Naive thymus-derived CD4-positive, alpha-beta T cell (primary cell): ENCODE data around the gene PDSS2. TPM values are rescaled to one million over a fixed set of nuclear protein-coding genes. Genes with fewer than 3 reads are reported as not detected.

Experiments
- ATAC-seq: fragments of 150-1000 bp; cut with Tn5 transposase; 2 replicates; pipeline ENCODE4 v1.10.0; 2021; ENCODE audit warnings: mild to moderate bottlenecking, moderate library complexity
- CTCF ChIA-PET: fragments of 350-600 bp; sonication (Branson Sonifier 250); formaldehyde crosslinking; loops from one replicate; lab custom pipeline; 2021; ENCODE audit warnings: antibody characterized with exemption; lab: Charles Lee
- POLR2A ChIA-PET: fragments of 350-600 bp; sonication (Branson Sonifier 250); formaldehyde crosslinking; loops from one replicate; lab custom pipeline; 2021; ENCODE audit warnings: antibody characterized with exemption, inconsistent platforms; lab: Charles Lee
- DNase-seq, 9 donors: peaks; one replicate each; pipeline versions ENCODE4 v3.0.0 to v3.0.0-alpha.2; 2020 to 2022; ENCODE audit warnings: mixed read lengths in 1 of 9
- H3K27ac ChIP-seq: one replicate; pipeline ENCODE4 v1.7.0; 2013; ENCODE audit warnings: mild to moderate bottlenecking, low read depth, low read length, moderate library complexity
- H3K27me3 ChIP-seq, 2 donors: one replicate each; pipeline ENCODE4 v1.7.0; 2013; ENCODE audit warnings: low read length in 2 of 2, mild to moderate bottlenecking in 2 of 2, moderate library complexity in 2 of 2; ENCODE audit not compliant: control insufficient read depth in 2 of 2, insufficient read depth in 2 of 2
- H3K36me3 ChIP-seq, 3 experiments: 1 replicate in 2 of 3; 2 replicates in 1 of 3; pipeline ENCODE4 v1.7.0; 2013; ENCODE audit warnings: low read length in 3 of 3, mild to moderate bottlenecking in 3 of 3, moderate library complexity in 1 of 3; ENCODE audit not compliant: insufficient read depth in 3 of 3, control insufficient read depth in 2 of 3
- H3K4me1 ChIP-seq, 2 donors: one replicate each; pipeline ENCODE4 v1.7.0; 2013; ENCODE audit warnings: low read length in 2 of 2, mild to moderate bottlenecking in 2 of 2, moderate library complexity in 1 of 2; ENCODE audit not compliant: control insufficient read depth in 2 of 2, insufficient read depth in 2 of 2
- H3K4me3 ChIP-seq: 2 replicates; pipeline ENCODE4 v1.7.0; 2013; ENCODE audit warnings: mild to moderate bottlenecking, low read length
- H3K9me3 ChIP-seq, 3 experiments: 1 replicate in 2 of 3; 2 replicates in 1 of 3; pipeline ENCODE4 v1.7.0; 2013; ENCODE audit warnings: low read length in 3 of 3; ENCODE audit not compliant: control insufficient read depth in 2 of 3
- H3K27ac Mint-ChIP-seq, 9 donors: one replicate each; pipeline ENCODE4 v1.8.0; 2020 to 2022; ENCODE audit warnings: mixed read lengths in 9 of 9, mild to moderate bottlenecking in 8 of 9, moderate library complexity in 5 of 9, inconsistent platforms in 2 of 9
- H3K27me3 Mint-ChIP-seq, 5 donors: one replicate each; pipeline ENCODE4 v1.8.0; 2021 to 2022; ENCODE audit warnings: mixed read lengths in 5 of 5, mild to moderate bottlenecking in 1 of 5
- H3K36me3 Mint-ChIP-seq, 5 donors: one replicate each; pipeline ENCODE4 v1.8.0; 2020 to 2022; ENCODE audit warnings: mixed read lengths in 5 of 5, mild to moderate bottlenecking in 3 of 5, inconsistent platforms in 1 of 5
- H3K4me1 Mint-ChIP-seq, 7 donors: one replicate each; pipeline ENCODE4 v1.8.0; 2020 to 2022; ENCODE audit warnings: mixed read lengths in 7 of 7, mild to moderate bottlenecking in 3 of 7, inconsistent platforms in 1 of 7
- H3K4me3 Mint-ChIP-seq, 10 donors: one replicate each; pipeline ENCODE4 v1.8.0; 2020 to 2022; ENCODE audit warnings: mild to moderate bottlenecking in 10 of 10, mixed read lengths in 10 of 10, moderate library complexity in 6 of 10, inconsistent platforms in 2 of 10
- H3K9me3 Mint-ChIP-seq, 11 donors: one replicate each; pipeline ENCODE4 v1.8.0; 2020 to 2022; ENCODE audit warnings: mixed read lengths in 11 of 11, mild to moderate bottlenecking in 4 of 11, inconsistent platforms in 1 of 11, moderate library complexity in 1 of 11
- intact Hi-C, 2 donors: fragments of 100-400 bp; cut with micrococcal nuclease; formaldehyde crosslinking; loops; one replicate each; pipeline ENCODE4 v1.15.1; 2023
- polyA plus RNA-seq, 2 donors: library from polyadenylated mRNA; unstranded; fragments of 300-500 nt; fragmentation: Illumina TruSeq; gene quantifications; one replicate each; pipeline ENCODE4 v1.2.3, GENCODE V29; 2021
- total RNA-seq, 6 experiments: library from RNA in 5 of 6; stranded (reverse) in 5 of 6; gene quantifications; 1 replicate in 5 of 6; 2 replicates in 1 of 6; pipeline ENCODE4 v1.2.3 and lab custom pipeline; 2021 to 2026

Gene PDSS2
- total and polyA plus RNA-seq, 7 experiments from 2014 or later = 12.0 to 16.6 (median 12.4) TPM

DNA sequence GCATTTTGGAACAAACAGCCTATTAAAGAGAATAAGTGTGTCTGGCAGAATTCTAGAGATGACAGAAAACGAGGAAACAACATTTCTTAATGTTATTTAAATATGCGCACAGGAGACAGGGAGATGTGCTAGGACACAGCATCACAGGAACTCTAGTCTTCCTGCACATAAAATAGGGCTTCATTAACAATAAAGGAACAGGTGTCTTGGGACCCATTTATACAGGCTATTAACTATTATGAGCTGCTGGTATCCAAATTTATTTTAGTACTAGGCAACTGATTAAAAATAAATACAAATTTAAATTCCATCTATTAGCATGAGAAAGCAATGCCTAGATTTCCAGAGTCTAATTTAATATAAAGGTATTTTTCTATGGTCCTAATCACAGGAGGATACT, 102.3 kb downstream of the PDSS2 start:
- no peak overlapping the region for H3K4me3 ChIP-seq
- Mint-ChIP-seq H3K36me3 (peaks cover 2 to 23% (median 14%) of the 10 kb centered on the region in 5 donors), H3K27me3 (no peaks in the 10 kb centered on the region), H3K4me1 (peaks cover 0 to 5% (median 0%) of the 10 kb centered on the region in 7 donors), H3K4me3 (no peak overlapping the region), H3K9me3 (peaks cover 0 to 2% (median 0%) of the 10 kb centered on the region in 11 donors), H3K27ac (no peak overlapping the region)
- intact Hi-C loops = no loop called here
- H3K36me3 ChIP-seq = peaks cover 0 to 4% (median 0%) of the 10 kb centered on the region in 3 experiments
- H3K27me3 ChIP-seq = no peaks in the 10 kb centered on the region
- POLR2A ChIA-PET = no interaction called here
- ATAC-seq = no peak
- no peaks in the 10 kb centered on the region for H3K4me1 ChIP-seq
- CTCF ChIA-PET = no interaction called here
- no peak for DNase-seq
- H3K9me3 ChIP-seq = no peaks in the 10 kb centered on the region
- no peak overlapping the region for H3K27ac ChIP-seq

DNA sequence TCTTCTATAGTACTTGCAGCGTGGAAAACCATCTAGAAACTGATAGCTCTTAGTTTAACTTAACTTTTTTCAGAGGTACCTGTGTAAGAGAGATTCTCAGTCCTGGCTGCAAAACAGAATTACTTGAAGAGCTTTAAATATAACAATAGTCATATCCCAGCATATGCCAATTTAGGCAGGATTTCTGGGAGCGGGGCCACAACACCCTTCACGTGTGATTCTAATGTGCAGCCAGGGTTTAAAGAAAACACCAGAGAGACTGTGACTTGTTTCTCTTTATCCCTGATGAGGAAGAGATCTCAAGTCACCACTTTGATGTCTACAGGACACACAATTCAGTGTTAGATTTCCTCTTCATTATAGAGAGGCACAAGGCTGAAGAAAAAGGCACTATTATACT, 103.7 kb downstream of the PDSS2 start:
- Histone ChIP-seq H3K4me1 (no peaks in the 10 kb centered on the region), H3K36me3 (peaks cover 0 to 4% (median 0%) of the 10 kb centered on the region in 3 experiments), H3K27ac (no peak overlapping the region), H3K4me3 (no peak overlapping the region), H3K9me3 (no peaks in the 10 kb centered on the region), H3K27me3 (no peaks in the 10 kb centered on the region)
- Mint-ChIP-seq H3K27me3 (no peaks in the 10 kb centered on the region), H3K9me3 (no peaks in the 10 kb centered on the region), H3K4me1 (peaks cover 0 to 5% (median 0%) of the 10 kb centered on the region in 7 donors), H3K36me3 (peaks cover 0 to 18% (median 7%) of the 10 kb centered on the region in 5 donors), H3K27ac (no peak overlapping the region), H3K4me3 (no peak overlapping the region)
- ChIA-PET CTCF (no interaction called here), POLR2A (no interaction called here)
- ATAC-seq = no peak
- DNase-seq = no peak
- intact Hi-C loops = no loop called here

DNA sequence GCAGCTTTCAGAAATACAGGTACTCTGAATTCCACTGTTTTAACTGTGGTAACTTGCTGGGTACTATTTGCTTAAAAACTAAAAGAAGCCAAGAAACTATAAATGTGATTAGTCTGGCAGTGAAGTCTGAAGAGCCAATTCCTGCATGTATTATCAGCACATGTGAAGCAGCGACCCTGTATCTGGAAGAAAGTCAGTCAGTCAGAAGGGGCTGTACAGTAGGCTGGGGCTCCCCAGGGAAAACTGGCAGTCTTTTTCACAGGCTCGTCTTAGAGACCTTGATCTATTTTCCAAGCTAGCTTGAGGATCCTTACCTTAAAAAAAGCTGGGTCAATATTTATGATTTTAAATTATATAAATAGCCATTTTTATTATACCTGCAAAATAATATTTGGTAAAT, 104.9 kb downstream of the PDSS2 start:
- H3K27me3 ChIP-seq = no peaks in the 10 kb centered on the region
- H3K36me3 Mint-ChIP-seq = peaks cover 0 to 13% (median 0%) of the 10 kb centered on the region in 5 donors
- no peak for ATAC-seq
- no peaks in the 10 kb centered on the region for H3K27me3 Mint-ChIP-seq
- H3K36me3 ChIP-seq = peaks cover 0 to 4% (median 0%) of the 10 kb centered on the region in 3 experiments
- POLR2A ChIA-PET = no interaction called here
- H3K27ac Mint-ChIP-seq = no peak overlapping the region
- H3K4me3 Mint-ChIP-seq = no peak overlapping the region
- DNase-seq = no peak
- peaks cover 0 to 5% (median 0%) of the 10 kb centered on the region in 7 donors for H3K4me1 Mint-ChIP-seq
- no peaks in the 10 kb centered on the region for H3K9me3 Mint-ChIP-seq
- H3K4me1 ChIP-seq = no peaks in the 10 kb centered on the region
- no peaks in the 10 kb centered on the region for H3K9me3 ChIP-seq
- CTCF ChIA-PET = no interaction called here
- intact Hi-C loops = no loop called here
- no peak overlapping the region for H3K27ac ChIP-seq
- H3K4me3 ChIP-seq = no peak overlapping the region

DNA sequence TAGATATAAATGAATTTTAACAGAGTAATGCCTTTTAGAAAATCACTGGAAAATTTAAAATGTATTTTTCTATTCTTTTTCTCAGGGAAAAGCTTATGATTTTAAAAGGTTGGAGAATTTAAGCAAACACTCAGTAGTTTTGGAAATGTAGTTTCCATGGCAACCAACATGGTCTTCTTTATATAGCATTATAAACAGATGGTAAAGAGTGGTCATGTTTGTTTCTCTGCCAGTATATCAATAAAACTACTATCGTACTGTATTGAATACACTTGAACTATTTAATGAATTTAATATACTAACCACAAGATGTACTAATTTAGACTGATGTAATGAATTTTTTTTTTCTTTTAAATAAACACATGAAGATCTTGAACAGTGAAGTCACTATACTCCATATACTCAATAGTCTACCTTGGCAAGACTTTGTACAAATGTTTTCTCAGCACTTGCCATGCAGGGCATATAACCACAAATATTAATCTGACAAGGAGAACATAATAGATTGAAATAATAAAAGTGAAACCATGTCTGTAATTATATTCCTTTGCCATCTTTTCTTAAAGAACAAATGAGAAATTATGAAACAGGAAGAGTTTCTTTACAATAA, 105.5 kb downstream of the PDSS2 start:
- Mint-ChIP-seq H3K36me3 (peaks cover 0 to 12% (median 0%) of the 10 kb centered on the region in 5 donors), H3K27me3 (no peaks in the 10 kb centered on the region), H3K4me3 (no peak overlapping the region), H3K27ac (no peak overlapping the region), H3K4me1 (peaks cover 0 to 5% (median 0%) of the 10 kb centered on the region in 7 donors), H3K9me3 (no peaks in the 10 kb centered on the region)
- Histone ChIP-seq H3K9me3 (no peaks in the 10 kb centered on the region), H3K27ac (no peak overlapping the region), H3K36me3 (peaks cover 0 to 4% (median 0%) of the 10 kb centered on the region in 3 experiments), H3K27me3 (no peaks in the 10 kb centered on the region), H3K4me1 (no peaks in the 10 kb centered on the region), H3K4me3 (no peak overlapping the region)
- ChIA-PET CTCF (no interaction called here), POLR2A (no interaction called here)
- no peak for ATAC-seq
- intact Hi-C loops = no loop called here
- no peak for DNase-seq

DNA sequence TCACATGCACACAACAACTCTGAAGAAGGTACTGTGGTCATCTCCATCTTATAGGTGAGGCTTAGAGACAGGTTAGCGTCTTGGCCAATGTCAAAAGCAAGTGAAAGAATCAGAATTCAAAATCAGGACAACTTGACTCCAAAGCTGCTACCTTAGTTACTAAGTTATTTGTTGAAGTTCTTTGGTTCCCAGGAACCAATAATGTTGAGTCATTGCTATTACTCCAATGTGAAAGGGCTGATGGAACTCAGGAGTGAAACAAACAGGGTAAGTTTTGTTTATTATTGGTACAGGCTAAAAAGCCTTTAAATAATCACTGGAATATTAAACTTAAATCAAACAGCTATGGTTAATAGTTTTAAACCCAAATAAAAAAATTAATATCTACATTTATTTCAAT, 111.1 kb downstream of the PDSS2 start:
- Histone ChIP-seq H3K36me3 (no peaks in the 10 kb centered on the region), H3K4me1 (no peaks in the 10 kb centered on the region), H3K9me3 (no peaks in the 10 kb centered on the region), H3K27ac (no peak overlapping the region), H3K27me3 (no peaks in the 10 kb centered on the region), H3K4me3 (no peak overlapping the region)
- intact Hi-C loops = no loop called here
- ChIA-PET CTCF (no interaction called here), POLR2A (no interaction called here)
- Mint-ChIP-seq H3K4me1 (peaks cover 0 to 4% (median 0%) of the 10 kb centered on the region in 7 donors), H3K4me3 (no peak overlapping the region), H3K36me3 (peaks cover 0 to 9% (median 0%) of the 10 kb centered on the region in 5 donors), H3K27me3 (no peaks in the 10 kb centered on the region), H3K27ac (no peak overlapping the region), H3K9me3 (no peaks in the 10 kb centered on the region)
- no peak for ATAC-seq
- DNase-seq = no peak

DNA sequence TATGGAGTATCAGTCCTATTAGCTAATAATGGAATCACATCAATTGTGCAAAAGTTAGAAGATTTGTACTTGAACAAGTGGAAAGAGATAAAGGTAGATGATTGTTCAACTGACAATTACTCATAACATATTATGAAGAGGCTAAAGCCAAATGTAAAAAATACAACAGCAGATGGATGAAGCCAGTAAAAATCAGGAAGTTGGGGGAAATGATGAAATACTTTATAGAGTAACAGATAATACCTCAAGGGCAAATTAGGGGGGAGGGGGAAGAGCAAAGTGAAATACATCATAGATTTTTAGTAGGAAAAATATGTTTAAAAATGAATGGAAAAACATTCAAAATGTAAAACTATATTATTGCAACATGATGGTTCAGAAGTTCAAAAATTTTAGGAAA, 114.0 kb downstream of the PDSS2 start:
- Histone ChIP-seq H3K9me3 (no peaks in the 10 kb centered on the region), H3K4me3 (no peak overlapping the region), H3K27ac (no peak overlapping the region), H3K4me1 (no peaks in the 10 kb centered on the region), H3K27me3 (no peaks in the 10 kb centered on the region), H3K36me3 (no peaks in the 10 kb centered on the region)
- H3K27me3 Mint-ChIP-seq = no peaks in the 10 kb centered on the region
- DNase-seq = no peak
- peaks cover 0 to 13% (median 0%) of the 10 kb centered on the region in 5 donors for H3K36me3 Mint-ChIP-seq
- no peak overlapping the region for H3K4me3 Mint-ChIP-seq
- peaks cover 0 to 4% (median 0%) of the 10 kb centered on the region in 7 donors for H3K4me1 Mint-ChIP-seq
- H3K27ac Mint-ChIP-seq = no peak overlapping the region
- intact Hi-C loops = no loop called here
- POLR2A ChIA-PET = no interaction called here
- no peak for ATAC-seq
- CTCF ChIA-PET = no interaction called here
- no peaks in the 10 kb centered on the region for H3K9me3 Mint-ChIP-seq

DNA sequence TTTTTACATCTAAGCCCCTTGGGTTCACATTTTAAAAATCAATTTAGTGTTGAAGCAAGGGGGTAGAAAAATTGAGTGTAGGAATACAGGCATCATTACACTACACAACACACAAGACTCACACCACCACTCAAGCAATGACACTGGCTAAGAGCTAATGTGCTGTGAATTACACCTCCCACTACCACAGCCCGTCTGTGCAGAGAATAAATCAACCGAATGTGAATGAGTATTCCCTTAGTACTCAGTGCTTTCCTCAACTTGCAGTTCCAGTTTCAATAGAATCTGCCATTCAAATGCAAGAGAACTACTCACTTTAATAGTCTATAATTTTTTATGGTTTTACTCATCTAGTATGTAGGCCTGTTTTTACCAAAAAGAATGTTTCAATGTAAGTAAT, 114.4 kb downstream of the PDSS2 start:
- ATAC-seq (no peak), DNase-seq (no peak)
- no peak overlapping the region for H3K27ac ChIP-seq
- no peak overlapping the region for H3K4me3 Mint-ChIP-seq
- no peaks in the 10 kb centered on the region for H3K9me3 Mint-ChIP-seq
- H3K27me3 Mint-ChIP-seq = no peaks in the 10 kb centered on the region
- no peaks in the 10 kb centered on the region for H3K27me3 ChIP-seq
- no peaks in the 10 kb centered on the region for H3K36me3 ChIP-seq
- H3K4me1 Mint-ChIP-seq = peaks cover 0 to 4% (median 0%) of the 10 kb centered on the region in 7 donors
- intact Hi-C loops = no loop called here
- POLR2A ChIA-PET = no interaction called here
- CTCF ChIA-PET = no interaction called here
- no peak overlapping the region for H3K4me3 ChIP-seq
- no peaks in the 10 kb centered on the region for H3K9me3 ChIP-seq
- no peaks in the 10 kb centered on the region for H3K4me1 ChIP-seq
- H3K36me3 Mint-ChIP-seq = peaks cover 0 to 11% (median 0%) of the 10 kb centered on the region in 5 donors
- H3K27ac Mint-ChIP-seq = no peak overlapping the region
